Liver (tissue), 9 donors: ENCODE data around the gene TNS3. TPM values are rescaled to one million over a fixed set of nuclear protein-coding genes. Genes with fewer than 3 reads are reported as not detected.

Experiments
- DNase-seq: peaks from one replicate; pipeline ENCODE4 v3.0.0-alpha.2; 2017; ENCODE audit warnings: low spot score
- H3K27ac ChIP-seq, 2 donors: one replicate each; pipeline ENCODE4 v1.7.0; 2013; ENCODE audit warnings: inconsistent platforms in 2 of 2, low read length in 2 of 2, control low read depth in 1 of 2, low read depth in 1 of 2, mild to moderate bottlenecking in 1 of 2
- H3K27me3 ChIP-seq, 4 donors: one replicate each; pipeline versions ENCODE4 v1.6.1 to v1.7.0; 2013; ENCODE audit warnings: low read length in 3 of 4, inconsistent platforms in 1 of 4, mild to moderate bottlenecking in 1 of 4, moderate library complexity in 1 of 4; ENCODE audit not compliant: control insufficient read depth in 4 of 4, insufficient read depth in 4 of 4
- H3K36me3 ChIP-seq, 4 donors: one replicate each; pipeline versions ENCODE4 v1.6.1 to v1.7.0; 2013; ENCODE audit warnings: low read length in 3 of 4, mild to moderate bottlenecking in 3 of 4, low read depth in 1 of 4, moderate library complexity in 1 of 4; ENCODE audit not compliant: control insufficient read depth in 4 of 4, insufficient read depth in 3 of 4
- H3K4me1 ChIP-seq, 4 donors: one replicate each; pipeline versions ENCODE4 v1.6.1 to v1.7.0; 2013; ENCODE audit warnings: low read length in 3 of 4, mild to moderate bottlenecking in 3 of 4, moderate library complexity in 1 of 4; ENCODE audit not compliant: control insufficient read depth in 4 of 4, insufficient read depth in 4 of 4
- H3K4me3 ChIP-seq, 3 donors: one replicate each; pipeline versions ENCODE4 v1.6.1 to v1.7.0; 2013; ENCODE audit warnings: low read length in 3 of 3, control low read depth in 1 of 3, low read depth in 1 of 3, mild to moderate bottlenecking in 1 of 3
- H3K9ac ChIP-seq, 2 donors: one replicate each; pipeline ENCODE4 v1.7.0; 2013; ENCODE audit warnings: low read length in 2 of 2, mild to moderate bottlenecking in 2 of 2, moderate library complexity in 2 of 2, control low read depth in 1 of 2, low read depth in 1 of 2
- H3K9me3 ChIP-seq, 4 donors: one replicate each; pipeline versions ENCODE4 v1.6.1 to v1.7.0; 2013; ENCODE audit warnings: low read length in 3 of 4; ENCODE audit not compliant: control insufficient read depth in 4 of 4
- EGR1 ChIP-seq, 2 donors: IDR thresholded peaks; 2 replicates each; pipeline ENCODE4 v1.6.1; 2016 to 2018; ENCODE audit warnings: antibody characterized with exemption in 2 of 2, low read depth in 2 of 2
- FOXA1 ChIP-seq: IDR thresholded peaks from 2 replicates; pipeline ENCODE4 v1.6.1; 2016; ENCODE audit warnings: antibody characterized with exemption
- FOXA2 ChIP-seq: IDR thresholded peaks from 2 replicates; pipeline ENCODE4 v1.6.1; 2016; ENCODE audit warnings: antibody characterized with exemption
- GABPA ChIP-seq, 2 donors: IDR thresholded peaks in 1 of 2; conservative IDR thresholded peaks in 1 of 2; 2 replicates each; pipeline ENCODE4 v1.6.1; 2016; ENCODE audit warnings: antibody characterized with exemption in 2 of 2, mild to moderate bottlenecking in 1 of 2, moderate library complexity in 1 of 2
- HNF4A ChIP-seq, 2 donors: conservative IDR thresholded peaks; 2 replicates each; pipeline ENCODE4 v1.6.1; 2016; ENCODE audit warnings: antibody characterized with exemption in 2 of 2, mild to moderate bottlenecking in 2 of 2
- HNF4G ChIP-seq: IDR thresholded peaks from 2 replicates; pipeline ENCODE4 v1.6.1; 2016; ENCODE audit warnings: antibody characterized with exemption
- JUND ChIP-seq, 2 donors: IDR thresholded peaks; 2 replicates each; pipeline ENCODE4 v1.6.1; 2016; ENCODE audit warnings: antibody characterized with exemption in 2 of 2
- NR2F2 ChIP-seq: IDR thresholded peaks from 2 replicates; pipeline ENCODE4 v1.6.1; 2016; ENCODE audit warnings: antibody characterized with exemption
- RAD21 ChIP-seq, 2 donors: IDR thresholded peaks; 2 replicates each; pipeline ENCODE4 v1.6.1; 2016; ENCODE audit warnings: antibody characterized with exemption in 2 of 2, mild to moderate bottlenecking in 2 of 2
- RXRA ChIP-seq, 2 donors: IDR thresholded peaks; 2 replicates each; pipeline ENCODE4 v1.6.1; 2017 to 2018; ENCODE audit warnings: antibody characterized with exemption in 2 of 2, mild to moderate bottlenecking in 1 of 2
- SP1 ChIP-seq: IDR thresholded peaks from 2 replicates; pipeline ENCODE4 v1.6.1; 2018; ENCODE audit warnings: antibody characterized with exemption, mild to moderate bottlenecking
- YY1 ChIP-seq: IDR thresholded peaks from 2 replicates; pipeline ENCODE4 v1.6.1; 2016; ENCODE audit warnings: antibody characterized with exemption, mild to moderate bottlenecking
- WGBS: extraction: QIAGEN DNeasy Blood & Tissue Kit; methylation state at CpG from one replicate; pipeline ENCODE4 v1.1.7; 2013; 5-methylcytosine and 5-hydroxymethylcytosine counted together
- polyA plus RNA-seq, 2 donors: library from polyadenylated mRNA; stranded (reverse) in 1 of 2; unstranded in 1 of 2; fragments of 200-250 nt in 1 of 2; fragments of >200 nt in 1 of 2; fragmentation: Nextera tagmentation in 1 of 2; extraction: Ambion mirVana in 1 of 2; gene quantifications; one replicate each; pipeline versions ENCODE4 v1.2.1 to v1.2.3, GENCODE V29; 2013 to 2015
- total RNA-seq, 2 donors: library from RNA; depleted of rRNA; stranded (reverse); fragments of >200 nt; gene quantifications; one replicate each; pipeline ENCODE4 v1.2.3, GENCODE V29; 2014
- TF ChIP-seq, protein P1 (sequence below): IDR thresholded peaks from 2 replicates; pipeline ENCODE4 v1.6.1; 2016; ENCODE audit warnings: antibody characterized with exemption
- TF ChIP-seq, protein P2 (sequence below): IDR thresholded peaks from 2 replicates; pipeline ENCODE4 v1.6.1; 2016; ENCODE audit warnings: antibody characterized with exemption
- TF ChIP-seq, protein P3 (sequence below): IDR thresholded peaks from 2 replicates; pipeline ENCODE4 v1.6.1; 2016; ENCODE audit warnings: antibody characterized with exemption
- TF ChIP-seq, protein P4 (sequence below): IDR thresholded peaks from 2 replicates; pipeline ENCODE4 v1.6.1; 2016; ENCODE audit warnings: antibody characterized with exemption, mild to moderate bottlenecking
- TF ChIP-seq, protein P5 (sequence below): fragments of 150-350 bp; IDR thresholded peaks from 2 replicates; pipeline ENCODE4 v1.5.1; 2017; ENCODE audit warnings: improper control_type of control experiment, low read depth, low read length; ENCODE audit not compliant: missing input control
- donor health status: healthy.
- donor health status: healthy.
- donor health status: healthy.
- donor health status: healthy.
- donor health status: healthy.

Gene TNS3
- total and polyA plus RNA-seq, 4 donors, result 16.8 to 100 (median 29.5) TPM

DNA sequence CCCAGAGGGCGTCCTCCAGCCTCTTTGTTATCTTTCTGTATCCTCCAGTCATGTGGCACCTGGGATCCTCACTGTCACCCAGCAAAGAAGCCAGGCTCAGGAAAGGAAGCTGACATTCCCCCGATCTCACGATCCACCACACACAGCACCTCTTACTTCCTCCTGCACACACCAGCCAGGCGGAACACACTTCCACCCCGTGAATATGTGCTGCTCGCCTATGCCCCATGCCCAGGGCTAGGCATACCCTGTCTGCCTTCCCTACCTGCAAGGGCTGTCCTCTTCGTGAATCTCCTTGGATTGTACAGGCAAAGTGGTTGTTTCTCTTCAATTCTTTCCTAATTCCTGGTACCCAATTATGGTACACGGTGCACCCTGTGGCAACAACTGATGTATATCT lies 191.0 kb downstream of the TNS3 start:
- H3K4me1 ChIP-seq, result peaks cover 0 to 3% (median 0%) of the 10 kb centered on the region in 4 donors
- no peaks in the 10 kb centered on the region for H3K27me3 ChIP-seq
- WGBS, result 93% methylated on average over 8 of the region's 8 CpGs
- H3K27ac ChIP-seq, result no peak overlapping the region
- TF ChIP-seq, protein P1, sequence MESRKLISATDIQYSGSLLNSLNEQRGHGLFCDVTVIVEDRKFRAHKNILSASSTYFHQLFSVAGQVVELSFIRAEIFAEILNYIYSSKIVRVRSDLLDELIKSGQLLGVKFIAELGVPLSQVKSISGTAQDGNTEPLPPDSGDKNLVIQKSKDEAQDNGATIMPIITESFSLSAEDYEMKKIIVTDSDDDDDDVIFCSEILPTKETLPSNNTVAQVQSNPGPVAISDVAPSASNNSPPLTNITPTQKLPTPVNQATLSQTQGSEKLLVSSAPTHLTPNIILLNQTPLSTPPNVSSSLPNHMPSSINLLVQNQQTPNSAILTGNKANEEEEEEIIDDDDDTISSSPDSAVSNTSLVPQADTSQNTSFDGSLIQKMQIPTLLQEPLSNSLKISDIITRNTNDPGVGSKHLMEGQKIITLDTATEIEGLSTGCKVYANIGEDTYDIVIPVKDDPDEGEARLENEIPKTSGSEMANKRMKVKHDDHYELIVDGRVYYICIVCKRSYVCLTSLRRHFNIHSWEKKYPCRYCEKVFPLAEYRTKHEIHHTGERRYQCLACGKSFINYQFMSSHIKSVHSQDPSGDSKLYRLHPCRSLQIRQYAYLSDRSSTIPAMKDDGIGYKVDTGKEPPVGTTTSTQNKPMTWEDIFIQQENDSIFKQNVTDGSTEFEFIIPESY, result no peak
- no peak for TF ChIP-seq FOXA2
- TF ChIP-seq HNF4G, result no peak
- TF ChIP-seq RXRA (IDR thresholded peaks at IDR 0.05), result no peak
- TF ChIP-seq EGR1 (IDR thresholded peaks at IDR 0.05; ENCODE audit: low read depth in 2 of 2), result no peak
- no peak for TF ChIP-seq FOXA1
- TF ChIP-seq GABPA (IDR thresholded peaks at IDR 0.05 in 1 of 2, conservative IDR thresholded peaks at IDR 0.05 in 1 of 2), result no peak
- TF ChIP-seq HNF4A (conservative IDR thresholded peaks at IDR 0.05), result no peak
- TF ChIP-seq, protein P2, sequence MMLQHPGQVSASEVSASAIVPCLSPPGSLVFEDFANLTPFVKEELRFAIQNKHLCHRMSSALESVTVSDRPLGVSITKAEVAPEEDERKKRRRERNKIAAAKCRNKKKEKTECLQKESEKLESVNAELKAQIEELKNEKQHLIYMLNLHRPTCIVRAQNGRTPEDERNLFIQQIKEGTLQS, result no peak
- TF ChIP-seq, protein P3, sequence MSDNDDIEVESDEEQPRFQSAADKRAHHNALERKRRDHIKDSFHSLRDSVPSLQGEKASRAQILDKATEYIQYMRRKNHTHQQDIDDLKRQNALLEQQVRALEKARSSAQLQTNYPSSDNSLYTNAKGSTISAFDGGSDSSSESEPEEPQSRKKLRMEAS, result no peak
- TF ChIP-seq, protein P4, sequence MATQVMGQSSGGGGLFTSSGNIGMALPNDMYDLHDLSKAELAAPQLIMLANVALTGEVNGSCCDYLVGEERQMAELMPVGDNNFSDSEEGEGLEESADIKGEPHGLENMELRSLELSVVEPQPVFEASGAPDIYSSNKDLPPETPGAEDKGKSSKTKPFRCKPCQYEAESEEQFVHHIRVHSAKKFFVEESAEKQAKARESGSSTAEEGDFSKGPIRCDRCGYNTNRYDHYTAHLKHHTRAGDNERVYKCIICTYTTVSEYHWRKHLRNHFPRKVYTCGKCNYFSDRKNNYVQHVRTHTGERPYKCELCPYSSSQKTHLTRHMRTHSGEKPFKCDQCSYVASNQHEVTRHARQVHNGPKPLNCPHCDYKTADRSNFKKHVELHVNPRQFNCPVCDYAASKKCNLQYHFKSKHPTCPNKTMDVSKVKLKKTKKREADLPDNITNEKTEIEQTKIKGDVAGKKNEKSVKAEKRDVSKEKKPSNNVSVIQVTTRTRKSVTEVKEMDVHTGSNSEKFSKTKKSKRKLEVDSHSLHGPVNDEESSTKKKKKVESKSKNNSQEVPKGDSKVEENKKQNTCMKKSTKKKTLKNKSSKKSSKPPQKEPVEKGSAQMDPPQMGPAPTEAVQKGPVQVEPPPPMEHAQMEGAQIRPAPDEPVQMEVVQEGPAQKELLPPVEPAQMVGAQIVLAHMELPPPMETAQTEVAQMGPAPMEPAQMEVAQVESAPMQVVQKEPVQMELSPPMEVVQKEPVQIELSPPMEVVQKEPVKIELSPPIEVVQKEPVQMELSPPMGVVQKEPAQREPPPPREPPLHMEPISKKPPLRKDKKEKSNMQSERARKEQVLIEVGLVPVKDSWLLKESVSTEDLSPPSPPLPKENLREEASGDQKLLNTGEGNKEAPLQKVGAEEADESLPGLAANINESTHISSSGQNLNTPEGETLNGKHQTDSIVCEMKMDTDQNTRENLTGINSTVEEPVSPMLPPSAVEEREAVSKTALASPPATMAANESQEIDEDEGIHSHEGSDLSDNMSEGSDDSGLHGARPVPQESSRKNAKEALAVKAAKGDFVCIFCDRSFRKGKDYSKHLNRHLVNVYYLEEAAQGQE, result no peak
- TF ChIP-seq NR2F2, result no peak
- TF ChIP-seq JUND (IDR thresholded peaks at IDR 0.05), result no peak
- no peak for TF ChIP-seq RAD21 (IDR thresholded peaks at IDR 0.05)
- no peak for TF ChIP-seq SP1
- no peak for TF ChIP-seq YY1
- TF ChIP-seq, protein P5, sequence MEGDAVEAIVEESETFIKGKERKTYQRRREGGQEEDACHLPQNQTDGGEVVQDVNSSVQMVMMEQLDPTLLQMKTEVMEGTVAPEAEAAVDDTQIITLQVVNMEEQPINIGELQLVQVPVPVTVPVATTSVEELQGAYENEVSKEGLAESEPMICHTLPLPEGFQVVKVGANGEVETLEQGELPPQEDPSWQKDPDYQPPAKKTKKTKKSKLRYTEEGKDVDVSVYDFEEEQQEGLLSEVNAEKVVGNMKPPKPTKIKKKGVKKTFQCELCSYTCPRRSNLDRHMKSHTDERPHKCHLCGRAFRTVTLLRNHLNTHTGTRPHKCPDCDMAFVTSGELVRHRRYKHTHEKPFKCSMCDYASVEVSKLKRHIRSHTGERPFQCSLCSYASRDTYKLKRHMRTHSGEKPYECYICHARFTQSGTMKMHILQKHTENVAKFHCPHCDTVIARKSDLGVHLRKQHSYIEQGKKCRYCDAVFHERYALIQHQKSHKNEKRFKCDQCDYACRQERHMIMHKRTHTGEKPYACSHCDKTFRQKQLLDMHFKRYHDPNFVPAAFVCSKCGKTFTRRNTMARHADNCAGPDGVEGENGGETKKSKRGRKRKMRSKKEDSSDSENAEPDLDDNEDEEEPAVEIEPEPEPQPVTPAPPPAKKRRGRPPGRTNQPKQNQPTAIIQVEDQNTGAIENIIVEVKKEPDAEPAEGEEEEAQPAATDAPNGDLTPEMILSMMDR, result no peak
- H3K9me3 ChIP-seq, result no peaks in the 10 kb centered on the region
- no peak for DNase-seq
- no peak overlapping the region for H3K9ac ChIP-seq
- H3K36me3 ChIP-seq, result peaks cover 11 to 74% (median 59%) of the 10 kb centered on the region in 4 donors
- H3K4me3 ChIP-seq, result no peak overlapping the region
